GM15510 (cell line): ENCODE data around the gene TRIM51.
"Not testable (repeated sequence)": the region's sequence is repeated elsewhere in the genome, so short reads cannot be mapped to it uniquely, and the experiment has no call there.

Experiments used
- POLR2A ChIP-seq: IDR thresholded peaks from 3 replicates; pipeline ENCODE4 v1.6.1; 2011; ENCODE audit warnings: borderline replicate concordance; ENCODE audit not compliant: insufficient read length; ENCODE audit errors: extremely low read depth

The TRIM51 gene, protein sequence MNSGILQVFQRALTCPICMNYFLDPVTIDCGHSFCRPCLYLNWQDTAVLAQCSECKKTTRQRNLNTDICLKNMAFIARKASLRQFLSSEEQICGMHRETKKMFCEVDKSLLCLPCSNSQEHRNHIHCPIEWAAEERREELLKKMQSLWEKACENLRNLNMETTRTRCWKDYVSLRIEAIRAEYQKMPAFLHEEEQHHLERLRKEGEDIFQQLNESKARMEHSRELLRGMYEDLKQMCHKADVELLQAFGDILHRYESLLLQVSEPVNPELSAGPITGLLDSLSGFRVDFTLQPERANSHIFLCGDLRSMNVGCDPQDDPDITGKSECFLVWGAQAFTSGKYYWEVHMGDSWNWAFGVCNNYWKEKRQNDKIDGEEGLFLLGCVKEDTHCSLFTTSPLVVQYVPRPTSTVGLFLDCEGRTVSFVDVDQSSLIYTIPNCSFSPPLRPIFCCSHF

DNA sequence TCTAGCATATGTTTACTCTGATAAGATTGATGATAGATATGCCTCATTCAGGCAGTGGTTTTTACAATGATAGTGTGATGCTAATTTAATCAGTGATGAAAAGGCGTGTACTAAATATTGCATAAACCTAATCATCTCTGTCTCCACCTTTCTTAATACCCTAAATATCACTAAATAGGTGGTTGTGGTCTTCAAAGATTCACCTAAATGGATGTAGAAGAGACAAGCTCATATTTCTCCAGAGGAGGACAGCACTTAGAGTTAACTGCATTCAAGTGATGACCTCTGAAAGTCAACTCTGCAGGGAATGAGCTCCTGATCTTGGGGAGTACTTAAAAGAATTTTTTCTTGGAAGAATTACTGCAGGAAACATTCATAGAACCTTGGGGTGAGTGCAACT is at the start of gene TRIM51:
TRIM51 (plus strand) TSS at position 301 of the 400 bp plus-strand sequence. CDS start 2,132 bp downstream, outside the sequence.
- TF ChIP-seq POLR2A: not testable (repeated sequence)

DNA sequence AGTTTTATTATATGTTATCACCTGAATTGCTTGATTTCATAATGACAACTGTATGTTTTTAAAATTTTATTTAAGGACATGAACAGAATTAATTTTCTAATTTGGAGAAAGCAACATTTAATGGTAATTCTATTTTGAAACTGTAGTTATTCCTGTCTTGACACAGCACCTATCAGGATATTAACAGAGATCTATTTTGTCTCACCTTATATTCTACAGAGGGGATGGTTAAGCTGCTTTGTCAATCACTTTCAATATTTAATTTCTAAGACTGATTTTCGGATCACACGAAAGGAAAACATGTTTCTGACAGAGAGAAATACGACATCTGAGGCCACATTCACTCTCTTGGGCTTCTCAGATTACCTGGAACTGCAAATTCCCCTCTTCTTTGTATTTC is 44.6 kb upstream of the TRIM51 start, which contains the start of gene OR5D16:
OR5D16 (plus strand) TSS at position 301 of the 400 bp plus-strand sequence; CDS start at position 301, 0 bp downstream.
- no peak for TF ChIP-seq POLR2A

DNA sequence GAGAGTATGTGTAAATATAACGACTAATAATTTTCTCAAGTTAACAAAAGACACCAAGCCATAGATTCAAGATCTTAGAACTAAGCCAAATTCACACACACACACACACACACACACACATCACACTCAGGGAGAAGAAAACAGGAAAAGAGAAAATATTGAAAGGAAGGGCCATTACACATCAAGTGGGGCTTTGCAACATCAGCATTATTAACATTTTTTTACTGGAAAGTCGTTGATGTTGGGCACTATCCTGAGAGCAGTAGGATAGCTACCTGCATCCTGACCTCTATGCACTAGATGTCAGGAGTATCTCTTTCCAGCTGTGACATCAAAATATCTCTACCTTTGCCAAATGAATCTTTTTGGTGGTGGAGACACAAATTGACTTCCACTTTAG is 35.6 kb upstream of the TRIM51 start:
- TF ChIP-seq POLR2A: no peak

DNA sequence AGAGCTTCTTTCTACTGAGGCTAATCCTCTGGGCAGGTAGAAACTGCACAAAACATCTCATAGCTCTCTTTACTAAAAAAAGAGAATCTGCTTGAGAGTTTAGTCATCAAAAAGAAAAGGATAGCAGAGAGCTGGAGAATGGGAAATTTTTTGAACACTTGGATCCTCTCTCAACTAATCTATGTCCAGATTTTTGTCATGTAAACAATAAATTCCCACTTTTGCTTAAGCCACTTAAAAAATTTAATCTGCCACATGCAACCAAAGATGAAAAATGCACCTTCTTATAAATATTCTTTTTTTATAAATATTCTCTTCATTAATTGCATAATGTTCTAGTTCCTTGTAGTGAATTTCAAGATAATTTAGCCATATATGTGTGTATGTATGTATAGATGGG is 34.1 kb upstream of the TRIM51 start:
- no peak for TF ChIP-seq POLR2A

DNA sequence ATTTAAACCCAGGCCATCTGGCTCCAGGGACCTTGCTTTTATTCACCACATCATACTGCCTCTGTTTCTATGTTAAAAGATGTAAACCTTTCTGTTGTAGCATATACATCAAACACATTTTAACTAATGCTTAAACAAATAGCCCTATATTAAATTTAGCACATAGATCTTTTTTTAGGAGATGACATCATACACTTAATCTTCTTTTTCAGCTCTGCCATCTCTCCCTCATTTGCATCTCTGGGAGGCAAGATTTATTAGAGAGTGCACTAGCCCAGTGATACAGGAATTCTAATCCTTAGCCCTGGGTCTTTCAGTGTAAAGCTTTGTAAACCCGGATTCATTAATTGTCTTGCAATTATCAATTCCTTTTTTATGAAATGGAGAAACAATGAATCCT is 31.0 kb upstream of the TRIM51 start:
- TF ChIP-seq POLR2A: no peak

DNA sequence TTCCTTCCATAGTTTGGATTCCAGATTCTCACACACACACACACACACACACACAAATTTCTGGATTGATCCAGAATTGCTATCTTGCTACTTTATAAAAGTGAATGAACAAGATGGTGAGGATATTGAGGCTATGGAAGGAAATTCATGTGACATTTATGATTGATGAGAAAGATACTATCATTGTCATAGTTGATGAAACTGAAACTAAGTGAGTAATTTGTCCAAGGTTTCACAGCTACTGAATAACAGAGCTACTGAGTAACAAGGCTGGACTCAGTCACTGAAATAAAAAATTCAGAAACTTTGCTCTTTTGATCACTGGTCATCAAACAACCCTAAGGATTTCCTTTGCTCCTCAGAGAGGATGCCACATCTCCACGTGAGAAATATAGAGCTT is 28.4 kb upstream of the TRIM51 start:
- TF ChIP-seq POLR2A: no peak

DNA sequence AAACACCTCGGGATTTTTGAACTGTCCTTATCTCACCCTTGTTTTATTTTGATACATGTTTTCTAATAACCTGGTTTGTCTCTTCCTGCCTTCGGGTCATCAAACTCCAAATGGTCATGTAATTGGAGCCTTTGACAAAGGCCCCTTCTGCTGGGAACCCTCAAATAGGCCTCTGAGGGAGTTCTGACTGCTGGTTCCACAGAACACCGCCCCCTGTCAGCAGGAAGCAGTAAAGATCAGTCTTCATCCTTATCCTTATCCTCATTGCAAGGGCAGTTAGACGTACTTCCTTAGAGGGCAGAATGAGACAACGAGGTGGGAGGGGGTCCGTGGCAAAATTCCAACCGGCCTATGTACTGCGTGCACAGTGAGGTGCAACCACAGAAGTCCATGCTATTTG is 12.1 kb downstream of the TRIM51 start:
- no peak for TF ChIP-seq POLR2A

DNA sequence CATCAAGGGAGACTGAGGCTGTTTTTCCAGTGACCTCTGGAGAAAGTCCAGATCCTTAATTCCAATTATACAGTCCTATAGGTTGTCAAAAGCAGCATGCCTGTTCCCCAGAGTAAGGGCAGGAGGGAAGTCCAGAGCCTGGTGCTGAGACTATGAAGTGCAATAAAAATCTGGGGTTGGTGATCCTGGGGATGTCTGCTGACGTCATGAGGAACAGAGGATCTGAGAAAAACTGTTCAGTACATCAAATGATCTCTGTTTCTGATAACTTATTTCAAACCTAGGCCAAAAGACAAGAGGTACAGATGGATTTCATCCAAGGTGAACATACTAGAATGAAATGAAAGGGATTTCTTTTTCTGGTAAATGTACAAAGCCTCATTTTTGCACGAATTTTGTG is 19.2 kb downstream of the TRIM51 start:
- TF ChIP-seq POLR2A: no peak

DNA sequence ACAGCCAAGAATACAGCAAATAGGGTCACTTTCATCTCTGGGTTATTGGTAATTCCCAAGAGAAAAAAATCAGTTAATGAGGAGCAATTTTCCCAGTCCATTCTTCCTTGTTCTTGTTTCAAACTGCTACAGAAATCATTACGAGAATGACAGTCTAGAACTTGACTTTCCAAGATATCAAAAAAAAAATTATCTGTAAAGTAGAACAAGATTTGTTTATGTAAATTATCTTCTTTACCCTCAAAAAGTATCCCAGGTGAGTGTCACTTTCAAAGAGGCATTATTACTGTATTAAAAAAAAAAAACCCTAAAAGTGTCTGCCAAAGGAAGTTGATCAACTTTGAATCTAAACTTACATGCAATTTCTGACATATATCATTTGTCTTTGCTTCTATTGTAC is 31.4 kb downstream of the TRIM51 start, which contains the start of gene OR5W2:
OR5W2 (minus strand) TSS at position 101 of the 400 bp plus-strand sequence; CDS start at position 101, 0 bp downstream.
- TF ChIP-seq POLR2A: no peak

DNA sequence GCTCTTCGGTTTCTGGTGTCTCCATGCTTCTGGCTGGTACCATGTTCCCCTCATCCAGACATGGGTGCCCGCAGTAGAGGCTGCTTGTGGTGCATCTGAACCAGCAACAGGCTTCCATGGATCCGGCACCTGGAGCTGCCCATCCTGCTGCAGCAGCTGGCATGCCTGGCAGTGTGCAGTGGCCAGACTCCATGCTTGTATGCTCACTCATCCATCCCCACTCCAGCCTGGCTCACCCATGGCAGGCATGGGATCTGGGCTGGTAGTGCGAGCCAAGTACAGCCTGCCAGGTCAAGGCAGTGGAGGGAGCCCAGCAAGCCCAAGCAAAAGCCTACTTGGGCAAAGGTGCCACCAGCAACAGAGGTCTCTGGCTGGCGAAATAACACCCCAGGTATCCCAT is 37.4 kb downstream of the TRIM51 start:
- TF ChIP-seq POLR2A: no peak

DNA sequence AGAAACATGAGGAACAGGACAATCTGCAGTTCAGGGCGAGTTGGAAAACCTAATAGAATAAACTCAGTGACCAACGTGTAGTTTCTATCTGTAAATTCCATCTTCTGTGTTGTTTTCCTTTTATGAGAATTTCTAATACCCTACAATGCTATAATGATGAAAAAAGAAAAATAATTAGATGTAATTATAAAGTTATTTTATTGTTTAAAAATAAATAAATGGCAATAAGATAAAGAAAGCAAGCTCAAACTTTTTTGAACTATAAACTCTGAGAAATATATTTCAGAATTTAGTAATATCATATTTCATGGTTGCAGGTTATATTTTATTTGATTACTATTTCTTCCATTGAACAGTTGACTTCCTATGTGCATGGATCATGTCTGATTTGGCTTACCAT is 53.2 kb downstream of the TRIM51 start, which contains the start of gene OR5I1:
OR5I1 (minus strand) TSS at position 101 of the 400 bp plus-strand sequence; CDS start at position 101, 0 bp downstream.
- TF ChIP-seq POLR2A: no peak
